ENCODE data around the gene STRADA. TPM values are rescaled to one million over a fixed set of nuclear protein-coding genes. Genes with fewer than 3 reads are reported as not detected.

The STRADA gene
- total and polyA plus RNA-seq, 2 experiments from 2014 or later, result 19.9 to 24.4 TPM

GRCh38 chr17:63685578-63685977 lies 56.0 kb downstream of the STRADA start:
- WGBS (ENCODE audit: low lambda C conversion rate, missing lambda C conversion rate), result 95% methylated on average over 3 of the region's 3 CpGs
- no peaks in the 10 kb centered on the region for H3K4me1 ChIP-seq (ENCODE audit: insufficient read depth)
- no peak overlapping the region for H3K4me3 ChIP-seq
- no peaks in the 10 kb centered on the region for H3K36me3 ChIP-seq (replicated peaks; ENCODE audit: insufficient read depth, low read depth)
- no peak overlapping the region for H3K27ac ChIP-seq
- TF ChIP-seq EZH2phosphoT487 (IDR thresholded peaks at IDR 0.05; ENCODE audit: low read depth, severe bottlenecking, unreplicated experiment) (no peak), EZH2 (IDR thresholded peaks at IDR 0.05; ENCODE audit: borderline replicate concordance) (no peak)
- TF ChIP-seq, protein P1, sequence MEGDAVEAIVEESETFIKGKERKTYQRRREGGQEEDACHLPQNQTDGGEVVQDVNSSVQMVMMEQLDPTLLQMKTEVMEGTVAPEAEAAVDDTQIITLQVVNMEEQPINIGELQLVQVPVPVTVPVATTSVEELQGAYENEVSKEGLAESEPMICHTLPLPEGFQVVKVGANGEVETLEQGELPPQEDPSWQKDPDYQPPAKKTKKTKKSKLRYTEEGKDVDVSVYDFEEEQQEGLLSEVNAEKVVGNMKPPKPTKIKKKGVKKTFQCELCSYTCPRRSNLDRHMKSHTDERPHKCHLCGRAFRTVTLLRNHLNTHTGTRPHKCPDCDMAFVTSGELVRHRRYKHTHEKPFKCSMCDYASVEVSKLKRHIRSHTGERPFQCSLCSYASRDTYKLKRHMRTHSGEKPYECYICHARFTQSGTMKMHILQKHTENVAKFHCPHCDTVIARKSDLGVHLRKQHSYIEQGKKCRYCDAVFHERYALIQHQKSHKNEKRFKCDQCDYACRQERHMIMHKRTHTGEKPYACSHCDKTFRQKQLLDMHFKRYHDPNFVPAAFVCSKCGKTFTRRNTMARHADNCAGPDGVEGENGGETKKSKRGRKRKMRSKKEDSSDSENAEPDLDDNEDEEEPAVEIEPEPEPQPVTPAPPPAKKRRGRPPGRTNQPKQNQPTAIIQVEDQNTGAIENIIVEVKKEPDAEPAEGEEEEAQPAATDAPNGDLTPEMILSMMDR (IDR thresholded peaks at IDR 0.05; ENCODE audit: poor library complexity), result no peak
- no peak overlapping the region for H3K4me2 ChIP-seq
- DNase-seq (ENCODE audit: low spot score), result no peak
- no peaks in the 10 kb centered on the region for H3K9me3 ChIP-seq (ENCODE audit: low read depth)
- H3K27me3 ChIP-seq, result no peaks in the 10 kb centered on the region
- no peaks in the 10 kb centered on the region for H4K20me1 ChIP-seq (ENCODE audit: insufficient read depth, poor library complexity, severe bottlenecking)
- no peaks in the 10 kb centered on the region for H3K79me2 ChIP-seq
- H3K9me2 ChIP-seq (replicated peaks; ENCODE audit: insufficient read depth), result no peaks in the 10 kb centered on the region
- H2AFZ ChIP-seq, result no peak overlapping the region

- H3K9me3 ChIP-seq (ENCODE audit: low read depth), result no peaks in the 10 kb centered on the region
- H3K79me2 ChIP-seq, result no peaks in the 10 kb centered on the region
- H3K4me3 ChIP-seq, result no peak overlapping the region
- no peaks in the 10 kb centered on the region for H3K4me1 ChIP-seq (ENCODE audit: insufficient read depth)
- 81% methylated on average over 2 of the region's 2 CpGs for WGBS (ENCODE audit: low lambda C conversion rate, missing lambda C conversion rate)
- no peaks in the 10 kb centered on the region for H3K27me3 ChIP-seq
- H4K20me1 ChIP-seq (ENCODE audit: insufficient read depth, poor library complexity, severe bottlenecking), result no peaks in the 10 kb centered on the region
- H3K27ac ChIP-seq, result no peak overlapping the region
- H3K36me3 ChIP-seq (replicated peaks; ENCODE audit: insufficient read depth, low read depth), result no peaks in the 10 kb centered on the region
- no peak for DNase-seq (ENCODE audit: low spot score)
- H3K9me2 ChIP-seq (replicated peaks; ENCODE audit: insufficient read depth), result no peaks in the 10 kb centered on the region
- no peak overlapping the region for H2AFZ ChIP-seq
- no peak for TF ChIP-seq EZH2 (IDR thresholded peaks at IDR 0.05; ENCODE audit: borderline replicate concordance)
- TF ChIP-seq, protein P1 (IDR thresholded peaks at IDR 0.05; ENCODE audit: poor library complexity), result no peak
- no peak for TF ChIP-seq EZH2phosphoT487 (IDR thresholded peaks at IDR 0.05; ENCODE audit: low read depth, severe bottlenecking, unreplicated experiment)
- H3K4me2 ChIP-seq, result no peak overlapping the region
Observed at GRCh38 chr17:63685041-63685440, 56.6 kb downstream of the STRADA start.

DNA sequence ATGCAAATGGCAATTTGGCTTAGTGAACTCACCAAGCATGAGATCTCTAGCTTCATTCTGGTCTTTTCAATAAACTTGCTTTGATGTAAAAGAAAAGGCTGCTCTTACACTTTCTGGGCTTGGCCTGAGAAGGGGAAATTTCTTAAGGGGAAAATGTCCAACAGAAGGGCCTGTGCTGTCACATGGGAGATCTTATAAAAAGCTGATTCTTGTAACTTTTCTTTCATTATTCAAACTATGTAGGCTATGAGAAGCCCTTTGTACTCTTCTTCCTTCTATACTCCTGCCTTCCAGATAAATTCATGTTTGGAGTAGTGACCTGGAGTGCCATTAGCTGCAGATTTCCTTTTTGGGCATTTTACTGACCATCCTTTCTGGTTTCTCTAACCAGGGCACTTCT lies 58.6 kb downstream of the STRADA start:
- no peaks in the 10 kb centered on the region for H3K27me3 ChIP-seq
- H2AFZ ChIP-seq, result no peak overlapping the region
- H3K79me2 ChIP-seq, result no peaks in the 10 kb centered on the region
- H3K36me3 ChIP-seq (replicated peaks; ENCODE audit: insufficient read depth, low read depth), result no peaks in the 10 kb centered on the region
- H3K4me1 ChIP-seq (ENCODE audit: insufficient read depth), result no peaks in the 10 kb centered on the region
- H3K9me3 ChIP-seq (ENCODE audit: low read depth), result no peaks in the 10 kb centered on the region
- no peak overlapping the region for H3K4me3 ChIP-seq
- H4K20me1 ChIP-seq (ENCODE audit: insufficient read depth, poor library complexity, severe bottlenecking), result no peaks in the 10 kb centered on the region
- H3K27ac ChIP-seq, result no peak overlapping the region
- no peaks in the 10 kb centered on the region for H3K9me2 ChIP-seq (replicated peaks; ENCODE audit: insufficient read depth)
- DNase-seq (ENCODE audit: low spot score), result no peak
- no peak overlapping the region for H3K4me2 ChIP-seq
- TF ChIP-seq, protein P1 (IDR thresholded peaks at IDR 0.05; ENCODE audit: poor library complexity), result no peak
- no peak for TF ChIP-seq EZH2 (IDR thresholded peaks at IDR 0.05; ENCODE audit: borderline replicate concordance)
- no peak for TF ChIP-seq EZH2phosphoT487 (IDR thresholded peaks at IDR 0.05; ENCODE audit: low read depth, severe bottlenecking, unreplicated experiment)

DNA sequence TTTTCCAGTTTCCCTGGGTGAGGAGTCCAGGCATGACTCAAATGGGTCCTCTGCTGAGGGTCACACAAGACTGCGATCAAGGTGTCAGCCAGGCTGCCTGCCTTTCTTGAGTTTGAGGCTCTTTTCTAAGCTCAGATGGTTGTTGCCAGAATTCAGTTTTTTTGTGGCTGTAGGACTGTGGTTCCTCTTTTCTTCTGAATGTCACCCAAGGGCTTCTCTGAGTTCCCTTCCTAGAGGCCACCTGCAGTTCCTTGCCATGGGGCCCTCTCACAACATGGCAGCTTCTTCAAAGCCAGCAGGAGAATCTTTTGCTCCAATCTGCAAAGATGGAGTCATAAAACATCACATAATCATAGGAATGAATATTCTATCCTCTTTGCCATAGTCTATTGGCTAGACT lies 59.2 kb downstream of the STRADA start:
- 96% methylated on average over 1 of the region's 1 CpG for WGBS (ENCODE audit: low lambda C conversion rate, missing lambda C conversion rate)
- no peaks in the 10 kb centered on the region for H3K9me2 ChIP-seq (replicated peaks; ENCODE audit: insufficient read depth)
- H4K20me1 ChIP-seq (ENCODE audit: insufficient read depth, poor library complexity, severe bottlenecking), result no peaks in the 10 kb centered on the region
- no peaks in the 10 kb centered on the region for H3K36me3 ChIP-seq (replicated peaks; ENCODE audit: insufficient read depth, low read depth)
- H3K4me1 ChIP-seq (ENCODE audit: insufficient read depth), result no peaks in the 10 kb centered on the region
- no peak overlapping the region for H3K4me3 ChIP-seq
- no peak for DNase-seq (ENCODE audit: low spot score)
- H3K27me3 ChIP-seq, result no peaks in the 10 kb centered on the region
- no peak for TF ChIP-seq EZH2 (IDR thresholded peaks at IDR 0.05; ENCODE audit: borderline replicate concordance)
- TF ChIP-seq, protein P1 (IDR thresholded peaks at IDR 0.05; ENCODE audit: poor library complexity), result no peak
- no peak for TF ChIP-seq EZH2phosphoT487 (IDR thresholded peaks at IDR 0.05; ENCODE audit: low read depth, severe bottlenecking, unreplicated experiment)
- H3K79me2 ChIP-seq, result no peaks in the 10 kb centered on the region
- H3K4me2 ChIP-seq, result no peak overlapping the region
- no peak overlapping the region for H2AFZ ChIP-seq
- H3K27ac ChIP-seq, result no peak overlapping the region
- no peaks in the 10 kb centered on the region for H3K9me3 ChIP-seq (ENCODE audit: low read depth)
